Body of pancreas (tissue), 4 donors: Measurements from ENCODE around the gene ANO2.

ENCODE experiments used
- CTCF ChIP-seq, 7 experiments: fragments of 450-650 bp in 4 of 7; fragments of 200-600 bp in 3 of 7; sonication (generic) in 3 of 7; IDR thresholded peaks; one replicate each; pipeline ENCODE4 v1.5.1; 2016 to 2019; ENCODE audit warnings: antibody characterized with exemption in 7 of 7
- POLR2A ChIP-seq, 3 donors: fragments of 450-650 bp; IDR thresholded peaks; one replicate each; pipeline ENCODE4 v1.6.1; 2016; ENCODE audit warnings: antibody characterized with exemption in 3 of 3, mild to moderate bottlenecking in 2 of 3

- TF ChIP-seq CTCF (IDR thresholded peaks at IDR 0.05) (no peak), POLR2A (IDR thresholded peaks at IDR 0.05) (no peak)
These were observed 259.1 kb downstream of the ANO2 start for GRCh38 chr12:5685935-5686334.
